Activated T-helper 9 cell treated with anti-CD3 and anti-CD28 coated beads, Interleukin-2, amount 50 U/mL, for 16 hours (primary cell): ENCODE results near the gene IGSF3.
"Not testable (repeated sequence)": the region's sequence is repeated elsewhere in the genome, so short reads cannot be mapped to it uniquely, and the experiment has no call there.

Source experiments
- DNase-seq: peaks from one replicate; pipeline ENCODE4 v3.0.0-alpha.2; 2020; ENCODE audit warnings: low read depth

Gene IGSF3

GRCh38 chr1:116661633-116662032 lies 5.9 kb downstream of the IGSF3 start:
- no peak for DNase-seq

- not testable (repeated sequence) for DNase-seq
These were observed 8.9 kb downstream of the IGSF3 start for GRCh38 chr1:116658645-116659044.

DNA sequence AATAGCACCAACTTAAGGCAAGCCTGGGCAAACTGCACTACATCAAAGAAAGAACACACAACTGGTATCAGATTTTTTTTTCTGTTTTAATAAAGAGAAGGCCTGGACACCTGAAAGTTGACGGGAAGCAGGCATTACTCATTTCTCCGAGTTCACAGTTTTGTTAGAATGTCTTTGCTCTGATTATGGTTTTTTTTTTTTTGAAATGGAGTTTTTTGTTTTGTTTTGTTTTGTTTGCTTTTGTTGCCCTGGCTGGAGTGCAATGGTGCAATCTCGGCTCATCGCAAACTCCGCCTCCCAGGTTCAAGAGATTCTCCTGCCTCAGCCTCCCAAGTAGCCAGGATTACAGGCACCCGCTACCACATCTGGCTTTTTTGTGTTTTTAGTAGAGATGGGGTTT lies 9.7 kb downstream of the IGSF3 start:
- DNase-seq, result not testable (repeated sequence)

GRCh38 chr1:116654351-116654750 lies 13.2 kb downstream of the IGSF3 start:
- no peak for DNase-seq

DNA sequence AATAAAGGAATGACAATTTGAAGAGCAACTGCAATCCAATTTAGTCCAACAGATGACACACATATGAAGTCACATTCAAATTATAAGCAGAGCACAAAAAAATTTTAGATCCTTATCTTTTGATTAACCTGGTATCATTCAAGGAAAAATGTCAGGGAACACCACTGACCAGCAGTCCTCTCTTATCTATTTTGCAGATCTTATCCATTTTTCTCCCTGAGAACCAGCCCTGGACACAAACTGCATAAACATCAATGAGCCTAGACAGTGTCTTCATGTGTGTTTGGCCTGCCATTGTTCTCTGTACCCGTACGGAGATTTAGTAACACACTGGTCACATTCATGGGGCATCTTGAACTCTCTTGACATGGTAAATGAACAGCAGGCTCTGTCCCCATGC lies 14.9 kb downstream of the IGSF3 start:
- DNase-seq, result not testable (repeated sequence)

DNA sequence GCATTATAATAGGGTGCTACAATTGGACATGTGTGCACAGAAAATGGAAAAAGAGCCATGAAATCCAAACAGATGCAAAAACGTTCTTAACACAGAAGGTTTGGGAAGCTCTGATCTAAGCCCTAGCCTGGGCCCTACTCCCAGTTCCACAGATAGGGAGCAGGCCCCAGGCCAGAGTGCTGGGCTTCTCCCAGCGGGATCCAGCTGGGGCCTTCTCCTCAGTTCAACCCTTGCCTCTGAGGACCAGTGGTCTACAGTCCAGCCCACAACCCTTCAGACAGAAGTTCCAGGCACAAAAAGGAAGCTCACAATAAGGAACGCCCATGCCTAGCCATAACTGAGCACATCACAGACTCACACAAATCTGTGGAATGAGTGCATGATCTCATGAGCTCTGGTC lies 16.8 kb downstream of the IGSF3 start:
- DNase-seq, result not testable (repeated sequence)

DNA sequence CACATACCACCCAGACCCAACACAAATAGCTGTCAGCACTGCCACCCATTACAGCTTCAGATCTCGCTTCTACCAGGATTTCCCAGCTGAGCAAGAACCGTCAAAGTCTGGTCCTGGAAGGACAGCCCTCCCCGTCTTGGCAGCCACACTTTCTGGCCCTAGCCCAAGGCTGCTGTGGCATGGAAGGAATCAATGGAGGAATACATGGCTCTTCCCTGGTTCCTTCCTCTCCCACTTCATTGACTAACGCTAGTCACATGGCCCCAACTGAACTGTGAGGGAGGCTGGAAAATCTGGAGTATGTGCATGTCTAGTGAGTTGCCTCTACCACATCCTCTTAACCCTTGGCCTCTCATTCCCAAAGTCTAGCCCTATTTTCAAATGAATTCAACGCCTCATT lies 18.5 kb downstream of the IGSF3 start:
- DNase-seq, result not testable (repeated sequence)

DNA sequence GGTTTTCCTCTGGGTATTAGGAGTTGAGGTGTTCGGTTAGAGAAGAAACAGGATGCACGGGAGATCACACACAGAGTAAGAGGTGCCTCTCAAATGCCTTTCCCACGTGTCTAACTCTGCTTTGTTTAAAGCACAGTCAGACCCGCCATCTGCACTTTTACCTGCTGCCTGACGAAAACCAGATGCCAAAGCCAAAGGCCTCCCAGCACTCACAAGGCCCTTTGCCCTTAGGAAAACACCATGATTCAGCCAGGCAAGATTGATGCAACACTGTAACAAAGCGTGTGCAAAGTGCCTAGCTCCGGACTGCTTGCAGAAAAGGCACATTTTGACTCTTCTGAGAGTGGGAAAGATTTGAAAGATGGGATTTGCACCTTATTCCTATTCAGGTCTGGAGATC lies 19.2 kb downstream of the IGSF3 start:
- DNase-seq, result not testable (repeated sequence)

DNA sequence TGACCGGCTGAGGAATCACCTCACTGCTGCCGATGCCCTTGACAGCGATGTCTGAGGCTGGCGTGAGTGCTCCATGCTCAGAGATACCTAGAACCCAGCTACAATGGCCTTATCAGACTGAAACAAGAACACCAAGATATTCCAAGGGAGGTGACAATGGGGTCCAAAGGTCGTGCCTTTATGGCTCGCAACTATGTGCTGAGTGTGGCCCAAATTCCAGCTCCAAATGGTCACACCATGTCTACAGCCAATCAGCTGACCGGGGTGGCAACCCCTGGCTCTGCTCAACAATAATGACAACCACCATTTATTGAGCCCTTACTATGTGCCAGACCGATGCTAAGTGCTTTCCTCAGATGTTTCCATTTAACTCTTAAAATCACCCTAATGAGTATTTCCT lies 20.3 kb downstream of the IGSF3 start:
- not testable (repeated sequence) for DNase-seq

GRCh38 chr1:116646673-116647170 lies 20.8 kb downstream of the IGSF3 start:
- DNase-seq, result not testable (repeated sequence)

- not testable (repeated sequence) for DNase-seq
These were observed 21.5 kb downstream of the IGSF3 start for GRCh38 chr1:116645802-116646672.

DNA sequence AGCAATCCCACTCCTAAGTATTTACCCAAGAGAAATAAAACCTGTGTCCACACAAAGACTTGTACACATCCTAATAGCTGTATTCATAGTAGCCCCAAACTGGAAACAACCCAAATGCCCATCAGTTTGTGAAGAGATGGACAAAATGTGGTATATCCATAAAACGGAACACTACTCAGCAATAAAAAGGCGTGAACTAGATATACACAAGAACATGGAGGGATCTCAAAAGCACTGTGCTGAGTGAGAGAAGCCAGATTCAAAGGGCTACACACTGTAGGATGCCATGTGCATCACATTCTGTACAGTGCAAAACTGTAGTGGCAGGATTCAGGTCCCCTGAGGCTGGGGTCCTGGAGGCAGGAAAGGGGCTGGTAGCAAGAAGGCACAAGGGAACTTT lies 22.5 kb downstream of the IGSF3 start:
- not testable (repeated sequence) for DNase-seq

DNA sequence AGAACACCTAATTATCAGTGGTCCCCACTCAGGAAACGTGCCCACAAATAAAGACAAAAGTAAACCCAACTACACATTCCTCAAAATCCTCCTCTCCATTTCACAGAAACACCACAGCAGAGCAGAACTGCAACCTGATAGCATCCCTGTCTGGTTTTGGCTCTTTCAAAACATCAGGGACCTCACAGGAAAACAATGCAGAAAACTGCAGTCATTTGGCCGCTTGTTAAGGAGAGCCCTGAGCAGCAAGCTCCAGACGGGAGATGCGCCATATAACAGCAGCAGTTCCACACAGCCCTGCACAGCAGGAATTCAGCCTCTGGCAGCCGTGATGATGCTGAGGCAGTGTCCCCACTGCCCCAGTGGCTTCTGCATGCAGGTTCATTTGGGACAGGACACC lies 23.4 kb downstream of the IGSF3 start:
- not testable (repeated sequence) for DNase-seq

GRCh38 chr1:116643281-116643751 lies 24.2 kb downstream of the IGSF3 start:
- DNase-seq, result not testable (repeated sequence)

GRCh38 chr1:116642311-116643280 lies 24.9 kb downstream of the IGSF3 start:
- DNase-seq, result not testable (repeated sequence)

DNA sequence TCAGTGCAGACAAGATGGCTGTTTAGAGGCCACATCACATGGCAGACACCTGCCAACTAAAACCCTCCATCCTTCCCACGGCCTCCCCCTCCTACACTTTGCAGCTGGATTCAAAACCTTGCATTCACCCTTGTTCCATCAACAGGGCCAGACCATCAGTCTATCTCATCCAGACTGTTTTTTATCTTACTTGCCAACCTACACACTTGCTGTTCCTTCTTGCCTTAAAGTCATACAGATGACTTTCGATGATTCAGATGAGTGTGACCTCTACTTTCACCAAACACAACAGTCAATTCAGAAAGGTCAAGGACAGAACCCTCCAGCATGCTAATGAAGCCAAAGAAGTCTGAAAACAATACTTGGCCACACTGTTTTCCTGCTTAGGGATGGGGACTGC lies 29.9 kb downstream of the IGSF3 start:
- DNase-seq, result not testable (repeated sequence)

GRCh38 chr1:116636584-116636983 lies 30.9 kb downstream of the IGSF3 start:
- not testable (repeated sequence) for DNase-seq

GRCh38 chr1:116634386-116634785 lies 33.1 kb downstream of the IGSF3 start:
- DNase-seq, result not testable (repeated sequence)

DNA sequence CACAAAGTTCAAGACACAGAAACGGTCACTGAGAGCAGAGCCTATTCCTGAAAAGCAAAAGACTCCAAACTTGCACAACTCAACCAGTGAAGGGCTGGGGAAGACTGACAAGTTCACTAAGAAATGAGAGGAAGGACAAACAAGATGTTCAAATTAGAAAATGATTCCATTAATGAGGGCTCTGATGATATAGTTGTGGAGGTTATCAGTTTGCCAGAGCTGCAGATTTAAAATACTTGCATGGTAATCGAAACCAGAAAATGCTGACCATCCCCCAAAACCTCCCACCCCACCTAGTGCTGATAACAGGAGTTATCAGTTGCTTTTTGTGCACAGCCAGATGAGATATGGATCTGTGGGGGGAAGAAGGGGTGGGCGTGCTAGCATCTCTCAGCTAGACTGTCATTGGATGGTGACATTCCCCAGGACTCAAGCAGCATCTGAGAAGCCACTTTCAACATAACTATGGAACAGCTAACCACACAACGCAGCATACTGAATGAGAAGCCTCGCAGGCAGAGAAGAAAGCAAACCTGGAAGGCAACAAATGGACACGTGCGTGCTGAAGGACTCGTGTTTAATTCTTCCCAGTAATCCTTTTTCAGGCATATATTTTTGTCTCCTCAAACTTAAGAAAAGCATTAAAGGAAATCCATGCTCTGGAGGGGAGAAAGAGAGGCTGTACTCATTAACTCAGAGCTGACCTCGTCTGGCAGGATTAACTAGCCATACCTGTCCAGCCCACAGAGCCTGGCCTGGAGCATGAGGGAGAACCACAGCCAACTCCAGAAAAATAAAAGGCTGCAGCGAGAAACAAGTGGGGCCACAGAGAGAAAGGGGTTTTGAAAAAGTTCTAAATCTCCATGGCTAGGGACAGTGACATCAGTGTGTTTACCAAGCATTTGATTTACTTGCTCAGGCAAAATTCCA lies 35.3 kb downstream of the IGSF3 start:
- DNase-seq, result not testable (repeated sequence)

- DNase-seq, result not testable (repeated sequence)
These were observed 36.0 kb downstream of the IGSF3 start for GRCh38 chr1:116631554-116631953.

GRCh38 chr1:116630057-116630456 lies 37.5 kb downstream of the IGSF3 start:
- DNase-seq, result not testable (repeated sequence)
